ENCODE data around the gene TBC1D2. TPM values are rescaled to one million over a fixed set of nuclear protein-coding genes. Genes with fewer than 3 reads are reported as not detected.
"Not testable (repeated sequence)": the region's sequence is repeated elsewhere in the genome, so short reads cannot be mapped to it uniquely, and the experiment has no call there.

Gene TBC1D2
- total RNA-seq, 6 donors from 2014 or later, result 62.4 to 217 (median 119) TPM

DNA sequence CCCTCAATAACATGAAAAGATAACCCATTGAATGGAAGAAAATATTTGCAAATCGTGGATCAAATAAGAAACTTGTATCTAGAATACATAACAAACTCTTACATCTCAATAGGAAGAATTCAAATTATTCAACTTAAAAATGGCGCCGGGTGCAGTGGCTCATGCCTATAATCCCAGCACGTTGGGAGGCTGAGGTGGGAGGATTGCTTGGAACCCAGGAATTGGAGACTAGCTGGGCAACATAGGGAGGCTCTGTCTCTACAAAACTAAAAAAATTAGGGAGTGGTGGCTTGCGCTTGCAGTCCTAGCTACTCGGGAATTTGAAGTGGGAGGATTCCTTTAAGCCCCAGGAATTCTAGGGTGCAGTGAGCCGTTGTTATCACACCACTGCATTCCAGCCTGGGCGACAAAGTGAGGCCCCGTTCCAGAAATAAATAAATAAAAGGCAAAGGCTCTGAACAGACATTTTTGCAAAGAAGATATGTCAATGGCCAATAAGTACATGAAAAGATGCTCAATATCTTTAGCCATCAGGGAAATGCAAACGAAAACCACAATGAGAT, 21.5 kb upstream of the TBC1D2 start:
- WGBS, 2 donors, result 69 to 71% methylated on average over 10 of the region's 10 CpGs
- ATAC-seq (ENCODE audit: low FRiP score in 2 of 2), result no peak

DNA sequence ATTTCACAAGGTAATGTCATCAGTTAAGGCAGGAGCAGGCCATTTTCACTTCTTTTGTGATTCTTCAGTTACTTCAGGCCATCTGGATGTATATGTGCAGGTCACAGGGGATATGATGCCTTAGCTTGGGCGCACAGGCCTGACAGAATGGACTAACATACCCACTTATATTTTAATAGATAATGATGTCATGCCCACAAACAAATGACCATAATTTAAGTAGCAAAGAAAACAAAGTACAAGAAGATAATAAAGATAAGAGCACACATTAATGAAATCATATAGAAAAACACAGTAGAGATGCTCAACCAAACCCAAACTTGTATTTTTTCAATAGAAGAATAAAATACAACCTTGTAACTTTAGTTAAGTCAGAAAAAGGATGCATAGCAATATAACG, 19.7 kb upstream of the TBC1D2 start:
- no peaks in the 10 kb centered on the region for H3K4me1 ChIP-seq
- H3K4me3 ChIP-seq, result no peak overlapping the region
- WGBS, 2 donors, result 92 to 95% methylated on average over 2 of the region's 2 CpGs
- no peaks in the 10 kb centered on the region for H3K27me3 ChIP-seq
- ATAC-seq (ENCODE audit: low FRiP score in 2 of 2) (no peak), DNase-seq (no peak)
- H3K27ac ChIP-seq, result no peak overlapping the region
- no peaks in the 10 kb centered on the region for H3K36me3 ChIP-seq
- H3K9me3 ChIP-seq, result no peaks in the 10 kb centered on the region
- no peak for TF ChIP-seq EP300 (IDR thresholded peaks at IDR 0.05)
- no peak for TF ChIP-seq POLR2A (IDR thresholded peaks at IDR 0.05)
- no peak for TF ChIP-seq POLR2AphosphoS5 (IDR thresholded peaks at IDR 0.05)
- TF ChIP-seq, protein P1, sequence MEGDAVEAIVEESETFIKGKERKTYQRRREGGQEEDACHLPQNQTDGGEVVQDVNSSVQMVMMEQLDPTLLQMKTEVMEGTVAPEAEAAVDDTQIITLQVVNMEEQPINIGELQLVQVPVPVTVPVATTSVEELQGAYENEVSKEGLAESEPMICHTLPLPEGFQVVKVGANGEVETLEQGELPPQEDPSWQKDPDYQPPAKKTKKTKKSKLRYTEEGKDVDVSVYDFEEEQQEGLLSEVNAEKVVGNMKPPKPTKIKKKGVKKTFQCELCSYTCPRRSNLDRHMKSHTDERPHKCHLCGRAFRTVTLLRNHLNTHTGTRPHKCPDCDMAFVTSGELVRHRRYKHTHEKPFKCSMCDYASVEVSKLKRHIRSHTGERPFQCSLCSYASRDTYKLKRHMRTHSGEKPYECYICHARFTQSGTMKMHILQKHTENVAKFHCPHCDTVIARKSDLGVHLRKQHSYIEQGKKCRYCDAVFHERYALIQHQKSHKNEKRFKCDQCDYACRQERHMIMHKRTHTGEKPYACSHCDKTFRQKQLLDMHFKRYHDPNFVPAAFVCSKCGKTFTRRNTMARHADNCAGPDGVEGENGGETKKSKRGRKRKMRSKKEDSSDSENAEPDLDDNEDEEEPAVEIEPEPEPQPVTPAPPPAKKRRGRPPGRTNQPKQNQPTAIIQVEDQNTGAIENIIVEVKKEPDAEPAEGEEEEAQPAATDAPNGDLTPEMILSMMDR (IDR thresholded peaks at IDR 0.05), result no peak

More for the DNA sequence above, 21.5 kb upstream of the TBC1D2 start:
- Histone ChIP-seq H3K4me1 (no peaks in the 10 kb centered on the region), H3K27me3 (no peaks in the 10 kb centered on the region), H3K9me3 (no peaks in the 10 kb centered on the region), H3K27ac (no peak overlapping the region), H3K4me3 (no peak overlapping the region), H3K36me3 (no peaks in the 10 kb centered on the region)
- DNase-seq, result no peak
- TF ChIP-seq POLR2AphosphoS5 (IDR thresholded peaks at IDR 0.05) (no peak), EP300 (IDR thresholded peaks at IDR 0.05) (no peak), POLR2A (IDR thresholded peaks at IDR 0.05) (no peak)
- TF ChIP-seq, protein P1 (IDR thresholded peaks at IDR 0.05), result no peak

DNA sequence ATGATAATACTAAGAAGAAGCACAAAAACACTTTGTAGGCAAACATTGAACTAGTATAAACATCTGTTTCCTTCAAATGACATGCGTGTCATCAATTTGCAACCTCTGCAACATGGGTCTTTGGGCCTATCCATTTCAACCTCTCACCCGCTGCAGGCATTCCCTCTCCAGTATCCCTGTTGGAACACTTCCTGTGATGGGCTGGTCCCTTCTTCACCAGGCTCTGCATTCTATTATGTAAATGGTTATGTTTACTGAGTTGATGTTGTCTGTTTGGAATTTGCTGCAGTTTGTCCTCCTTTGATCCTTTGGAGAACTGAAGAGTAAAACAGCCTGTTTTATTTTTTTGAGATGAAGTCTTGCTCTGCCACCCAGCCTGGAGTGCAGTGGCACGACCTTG, 16.6 kb upstream of the TBC1D2 start:
- Histone ChIP-seq H3K27me3 (no peaks in the 10 kb centered on the region), H3K9me3 (no peaks in the 10 kb centered on the region), H3K36me3 (no peaks in the 10 kb centered on the region), H3K4me1 (peaks cover 0 to 3% (median 0%) of the 10 kb centered on the region in 4 donors), H3K4me3 (no peak overlapping the region), H3K27ac (no peak overlapping the region)
- WGBS, 2 donors, result 78 to 83% methylated on average over 3 of the region's 3 CpGs
- TF ChIP-seq POLR2A (IDR thresholded peaks at IDR 0.05) (no peak), EP300 (IDR thresholded peaks at IDR 0.05) (no peak), POLR2AphosphoS5 (IDR thresholded peaks at IDR 0.05) (no peak)
- TF ChIP-seq, protein P1 (IDR thresholded peaks at IDR 0.05), result no peak
- no peak for ATAC-seq (ENCODE audit: low FRiP score in 2 of 2)
- no peak for DNase-seq

DNA sequence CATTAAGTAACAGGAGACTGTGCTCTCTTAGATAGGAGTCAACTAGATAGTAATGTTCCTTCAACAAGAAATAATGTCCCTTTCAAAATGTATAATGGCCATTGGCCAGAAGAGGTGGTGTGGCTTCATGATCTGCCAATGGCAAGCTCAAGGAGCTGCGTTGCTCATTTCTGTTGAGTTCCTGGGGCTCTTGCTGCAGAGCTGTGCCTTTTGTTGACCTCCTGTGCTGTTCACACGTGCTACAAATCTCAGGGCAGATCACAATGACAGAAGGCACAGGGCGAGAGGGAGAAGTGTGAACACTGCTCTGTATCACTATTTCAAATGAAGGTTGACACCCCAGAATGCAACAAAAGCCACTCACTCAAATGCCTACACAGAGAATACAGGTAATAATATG, 16.0 kb upstream of the TBC1D2 start:
- no peak for DNase-seq
- TF ChIP-seq POLR2A (IDR thresholded peaks at IDR 0.05) (no peak), POLR2AphosphoS5 (IDR thresholded peaks at IDR 0.05) (no peak), EP300 (IDR thresholded peaks at IDR 0.05) (no peak)
- TF ChIP-seq, protein P1 (IDR thresholded peaks at IDR 0.05), result no peak
- Histone ChIP-seq H3K4me1 (peaks cover 0 to 3% (median 0%) of the 10 kb centered on the region in 4 donors), H3K4me3 (no peak overlapping the region), H3K27ac (no peak overlapping the region), H3K27me3 (no peaks in the 10 kb centered on the region), H3K9me3 (no peaks in the 10 kb centered on the region), H3K36me3 (no peaks in the 10 kb centered on the region)
- WGBS, 2 donors, result 23 to 62% methylated on average over 3 of the region's 3 CpGs
- ATAC-seq (ENCODE audit: low FRiP score in 2 of 2), result no peak

DNA sequence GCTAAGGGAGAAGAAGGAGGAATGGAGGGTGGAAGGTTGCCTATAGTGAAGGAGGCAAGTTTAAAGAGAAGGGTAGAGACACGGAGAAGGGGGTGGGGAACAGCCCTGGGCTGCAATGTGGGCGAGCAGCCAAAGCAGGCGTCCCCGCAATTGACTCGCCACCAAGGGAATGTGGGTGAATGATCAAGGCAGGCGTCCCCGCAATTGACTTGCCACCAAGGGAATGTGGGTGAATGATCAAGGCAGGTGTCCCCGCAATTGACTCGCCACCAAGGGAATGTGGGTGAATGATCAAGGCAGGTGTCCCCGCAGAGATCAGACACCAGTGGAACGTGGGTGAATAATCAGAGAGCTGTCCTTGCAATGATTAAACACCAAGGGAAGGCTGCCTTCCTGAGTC, 14.8 kb upstream of the TBC1D2 start:
- not testable (repeated sequence) for H3K36me3 ChIP-seq; H3K4me3 ChIP-seq; ATAC-seq (ENCODE audit: low FRiP score in 2 of 2); H3K27me3 ChIP-seq; H3K4me1 ChIP-seq; H3K9me3 ChIP-seq; H3K27ac ChIP-seq
- 68 to 92% methylated on average over 11 of the region's 11 CpGs for WGBS, 2 donors
- DNase-seq, result peak in 1 of 2 donors; percentile 31

DNA sequence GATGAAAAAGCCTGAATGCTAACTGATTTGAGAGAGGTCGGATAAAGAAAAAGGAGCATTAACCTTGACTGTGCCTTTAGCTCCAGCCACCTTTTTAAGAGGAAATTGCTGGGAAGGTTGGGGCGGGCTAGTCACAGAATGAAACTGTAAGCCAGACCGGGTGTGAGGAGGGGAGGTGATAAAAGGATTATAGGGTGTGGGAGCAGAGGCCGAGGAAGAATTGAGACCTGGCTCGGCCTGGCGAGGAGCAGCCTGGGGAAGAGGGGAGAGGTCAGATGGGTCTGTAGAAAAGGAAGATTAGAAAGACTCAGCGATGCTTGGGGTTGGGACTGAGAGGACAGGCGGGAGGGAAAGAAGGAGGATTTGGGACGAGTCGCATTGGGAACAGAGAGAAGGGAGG, 14.2 kb upstream of the TBC1D2 start:
- not testable (repeated sequence) for ATAC-seq (ENCODE audit: low FRiP score in 2 of 2); H3K36me3 ChIP-seq; DNase-seq; H3K9me3 ChIP-seq; H3K4me1 ChIP-seq; H3K4me3 ChIP-seq; H3K27me3 ChIP-seq; H3K27ac ChIP-seq
- whole genome bisulfite sequencing, 2 donors, result 63 to 73% methylated on average over 10 of the region's 10 CpGs

DNA sequence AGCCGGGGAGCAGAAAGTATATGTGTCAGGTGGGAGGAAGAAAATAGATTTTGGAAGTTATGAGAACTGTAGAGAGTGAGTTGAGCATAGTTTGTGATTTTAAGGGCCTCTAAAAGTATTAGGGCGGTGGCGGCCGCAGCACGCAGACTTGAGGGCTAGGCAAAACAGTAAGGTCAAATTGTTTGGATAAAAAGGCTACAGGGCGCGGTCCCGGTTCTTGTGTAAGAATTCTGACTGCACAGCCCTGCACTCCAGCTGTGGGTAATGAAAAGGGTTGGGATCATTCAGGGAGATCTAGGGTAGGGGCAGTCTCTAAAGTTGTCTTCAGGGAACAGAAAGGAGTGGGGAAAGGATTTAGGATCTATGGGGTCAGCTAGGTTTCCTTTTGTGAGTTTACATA, 12.1 kb upstream of the TBC1D2 start:
- peak; percentile 27 to 57 for DNase-seq
- not testable (repeated sequence) for H3K4me1 ChIP-seq; H3K27me3 ChIP-seq; H3K4me3 ChIP-seq; H3K9me3 ChIP-seq; ATAC-seq (ENCODE audit: low FRiP score in 2 of 2); H3K36me3 ChIP-seq
- peak overlapping the region in 2 of 4 donors; percentile 61 to 67 for H3K27ac ChIP-seq
- 76 to 77% methylated on average over 8 of the region's 8 CpGs for WGBS, 2 donors

Data from upper lobe of left lung (tissue), 6 donors.